Measurements from ENCODE around the gene ZNF593OS.

ZNF593OS gene

GRCh38 chr1:26129778-26130177, 41.9 kb downstream of the ZNF593OS start:
- in situ Hi-C loops (cut with MboI; ENCODE audit: low sequenced_read_pairs): no loop called here

- in situ Hi-C loops (cut with MboI; ENCODE audit: low sequenced_read_pairs): no loop called here
These were observed 44.1 kb downstream of the ZNF593OS start for GRCh38 chr1:26127235-26128163.

DNA sequence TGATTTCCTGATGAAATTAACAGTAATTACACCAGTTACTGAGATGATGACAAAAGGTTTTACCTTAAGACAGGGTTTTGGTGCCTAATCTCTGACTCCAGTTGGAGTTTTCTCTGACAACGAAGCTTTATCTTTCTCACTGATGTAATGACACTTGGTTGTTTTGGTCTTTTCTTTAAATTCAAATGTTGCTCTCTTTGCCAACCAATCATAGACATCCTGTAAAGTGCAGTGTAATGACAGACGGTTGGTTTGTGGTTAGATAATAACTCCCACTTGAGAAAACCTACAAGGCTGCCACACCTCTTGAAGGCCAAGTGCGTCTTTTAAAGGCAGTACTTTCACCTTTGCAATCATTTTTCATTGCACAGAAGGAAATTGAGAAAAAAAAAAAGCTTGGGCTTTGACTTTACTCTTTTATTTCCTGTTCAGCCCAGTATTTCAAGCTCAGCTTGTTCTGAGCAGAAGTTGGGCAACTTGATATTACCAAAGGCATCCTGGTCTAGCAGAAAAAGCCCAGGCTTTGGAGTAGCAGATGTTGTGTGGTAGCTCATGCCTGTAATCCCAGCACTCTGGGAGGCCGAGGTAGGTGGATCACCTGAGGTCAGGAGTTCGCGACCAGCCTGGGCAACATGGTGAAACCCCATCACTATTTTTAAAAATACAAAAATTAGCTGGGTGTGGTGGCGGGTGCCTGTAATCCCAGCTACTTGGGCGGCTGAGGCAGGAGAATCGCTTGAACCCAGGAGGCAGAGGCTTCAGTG, 45.1 kb downstream of the ZNF593OS start:
- in situ Hi-C loops (cut with MboI; ENCODE audit: low sequenced_read_pairs): no loop called here

- in situ Hi-C loops (cut with MboI; ENCODE audit: low sequenced_read_pairs): no loop called here
These were observed 45.7 kb downstream of the ZNF593OS start for GRCh38 chr1:26125946-26126320.

- in situ Hi-C loops (cut with MboI; ENCODE audit: low sequenced_read_pairs): no loop called here
These were observed 46.2 kb downstream of the ZNF593OS start for GRCh38 chr1:26125382-26125781.

DNA sequence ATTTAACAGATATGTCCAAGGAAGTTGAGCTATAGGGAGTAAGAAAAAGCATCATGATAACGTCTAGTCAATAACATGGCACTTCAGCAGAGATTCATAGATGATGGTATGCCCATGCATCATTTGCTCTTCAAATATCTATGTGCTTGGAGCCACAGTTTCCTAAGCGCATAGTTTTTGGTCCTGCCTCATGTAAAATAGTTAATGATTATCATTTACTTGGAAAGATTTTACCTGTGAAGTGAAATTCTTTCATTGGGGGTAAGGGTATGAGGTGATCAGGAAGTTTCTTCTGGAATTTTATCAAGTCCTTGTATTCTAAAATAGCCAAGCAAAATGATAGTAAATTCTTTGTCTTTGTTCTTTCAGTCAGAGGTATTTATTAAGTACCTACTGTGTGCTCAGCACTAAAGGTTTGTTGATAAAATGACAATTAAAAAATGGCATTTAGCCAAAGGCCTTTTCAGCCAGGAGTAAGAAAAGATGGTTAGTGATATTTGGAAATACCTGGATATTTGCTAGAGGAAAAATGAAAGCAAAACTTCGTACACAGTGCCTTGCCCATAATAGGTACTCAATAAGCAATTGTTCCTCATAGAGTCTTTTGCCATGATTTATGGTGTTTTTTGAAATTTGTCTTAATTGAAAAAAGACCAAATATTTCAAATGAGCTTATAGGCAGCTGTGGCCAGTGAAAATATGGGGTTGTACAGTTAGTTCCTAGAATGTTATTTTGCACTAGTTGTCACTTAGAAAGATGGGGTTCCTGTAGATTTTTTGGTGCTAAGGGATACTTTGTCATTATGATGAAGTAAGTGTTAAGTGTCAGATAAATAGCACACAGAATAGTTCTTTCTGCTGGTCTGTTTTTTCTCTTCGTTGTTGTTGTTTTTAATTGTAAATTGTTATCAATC, 47.0 kb downstream of the ZNF593OS start:
- in situ Hi-C loops (cut with MboI; ENCODE audit: low sequenced_read_pairs): no loop called here

DNA sequence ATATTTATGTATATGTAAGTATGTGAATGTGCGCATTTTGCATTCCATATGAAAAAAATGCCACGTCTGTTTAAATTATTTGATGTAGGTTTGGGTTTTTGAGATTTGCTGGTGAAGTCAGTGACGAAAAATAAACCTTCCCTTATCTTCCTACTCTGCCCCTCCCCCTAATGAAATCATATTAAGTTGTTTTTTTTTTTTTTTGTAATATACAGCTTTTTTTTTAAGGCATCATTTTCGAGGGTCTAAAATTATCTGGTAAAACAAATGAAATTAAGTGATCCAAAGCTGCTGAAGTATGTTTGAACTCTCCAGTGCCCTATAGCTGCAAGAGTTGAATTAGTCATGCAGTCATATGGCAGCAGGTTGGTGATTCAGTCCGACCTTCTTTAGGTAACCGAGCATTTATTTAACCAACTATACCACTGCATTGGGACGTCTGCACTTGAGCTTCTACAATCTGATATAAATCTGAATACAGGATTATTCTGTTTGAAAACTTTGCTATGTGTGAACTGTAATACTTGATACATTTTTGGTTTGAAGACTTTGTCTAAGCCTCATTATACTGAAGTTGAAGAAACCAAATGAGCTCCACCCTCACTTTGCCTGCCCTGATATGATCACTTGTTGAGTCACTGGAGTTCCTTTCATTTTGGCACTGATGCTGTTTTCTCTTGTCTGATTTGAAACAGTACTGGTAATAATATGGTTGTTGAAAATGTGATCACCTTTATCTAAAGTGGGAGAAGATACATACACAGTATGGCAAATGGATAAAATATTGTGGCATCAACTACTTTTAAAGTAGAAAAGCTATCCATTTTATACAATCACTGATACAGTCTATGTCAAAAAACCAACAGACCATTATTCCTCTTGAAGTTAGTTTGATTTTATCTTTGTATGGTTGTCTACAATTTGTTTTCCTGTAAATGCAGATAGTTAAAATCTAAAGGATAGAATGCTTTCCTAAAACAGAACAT, 48.4 kb downstream of the ZNF593OS start:
- in situ Hi-C loops (cut with MboI; ENCODE audit: low sequenced_read_pairs): no loop called here

DNA sequence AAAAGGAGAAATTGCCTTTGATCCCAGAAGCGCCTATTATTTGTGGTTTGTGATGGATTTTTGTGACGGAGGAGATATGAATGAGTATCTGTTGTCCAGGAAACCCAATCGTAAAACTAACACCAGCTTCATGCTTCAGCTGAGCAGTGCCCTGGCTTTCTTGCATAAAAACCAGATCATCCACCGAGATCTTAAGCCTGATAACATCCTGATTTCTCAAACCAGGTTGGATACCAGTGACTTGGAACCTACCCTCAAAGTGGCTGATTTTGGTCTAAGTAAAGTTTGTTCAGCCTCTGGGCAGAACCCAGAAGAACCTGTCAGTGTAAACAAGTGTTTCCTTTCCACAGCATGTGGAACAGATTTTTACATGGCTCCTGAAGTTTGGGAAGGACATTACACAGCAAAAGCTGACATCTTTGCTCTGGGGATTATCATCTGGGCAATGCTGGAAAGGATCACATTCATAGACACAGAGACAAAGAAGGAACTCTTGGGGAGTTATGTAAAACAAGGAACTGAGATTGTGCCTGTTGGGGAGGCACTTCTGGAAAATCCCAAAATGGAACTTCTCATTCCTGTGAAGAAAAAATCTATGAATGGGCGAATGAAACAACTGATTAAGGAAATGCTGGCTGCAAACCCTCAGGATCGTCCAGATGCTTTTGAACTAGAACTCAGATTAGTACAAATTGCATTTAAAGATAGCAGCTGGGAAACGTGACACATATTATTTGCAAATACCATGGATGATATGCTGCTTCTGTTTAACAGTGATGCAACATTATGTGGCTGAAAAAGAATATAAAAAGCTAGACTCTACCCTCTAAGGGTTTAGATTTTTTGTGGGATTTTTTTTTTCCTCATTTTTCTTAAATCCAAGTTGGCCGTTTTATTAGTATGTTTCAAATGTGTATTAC, 49.5 kb downstream of the ZNF593OS start:
- in situ Hi-C loops (cut with MboI; ENCODE audit: low sequenced_read_pairs): no loop called here

- in situ Hi-C loops (cut with MboI; ENCODE audit: low sequenced_read_pairs): no loop called here
These were observed 51.6 kb downstream of the ZNF593OS start for GRCh38 chr1:26119892-26120608.
